Keratinocyte (primary cell): ENCODE data around the gene DUSP5. TPM values are rescaled to one million over a fixed set of nuclear protein-coding genes. Genes with fewer than 3 reads are reported as not detected.

Experiments used
- DNase-seq: peaks from one replicate; pipeline ENCODE4 v3.0.0-alpha.2; 2011; ENCODE audit warnings: low read depth, missing footprints, low spot score
- FAIRE-seq: peaks from 2 replicates; lab custom pipeline; 2011; peaks lifted over from hg19 to GRCh38; lab: Jason Lieb, UNC
- H2AFZ ChIP-seq: 2 replicates; pipeline ENCODE4 v1.6.0; 2012; ENCODE audit warnings: low read length, control low read depth, inconsistent platforms; ENCODE audit not compliant: control insufficient read depth
- H3K27ac ChIP-seq: 2 replicates; pipeline ENCODE4 v1.5.1; 2011; ENCODE audit warnings: low read length; ENCODE audit not compliant: control insufficient read depth, insufficient read depth
- H3K27me3 ChIP-seq: 3 replicates; pipeline ENCODE4 v1.6.0; 2011; ENCODE audit warnings: low read length; ENCODE audit not compliant: control insufficient read depth, insufficient read depth; ENCODE audit errors: extremely low read depth
- H3K36me3 ChIP-seq, 2 experiments: 2 replicates in 1 of 2; 3 replicates in 1 of 2; pipeline ENCODE4 v1.5.1; 2011; ENCODE audit warnings: low read length in 2 of 2, mild to moderate bottlenecking in 1 of 2; ENCODE audit not compliant: control insufficient read depth in 2 of 2, insufficient read depth in 2 of 2; ENCODE audit errors: extremely low read depth in 1 of 2
- H3K4me1 ChIP-seq: 3 replicates; pipeline ENCODE4 v1.5.1; 2011; ENCODE audit warnings: low read length; ENCODE audit not compliant: control insufficient read depth, insufficient read depth; ENCODE audit errors: extremely low read depth
- H3K4me2 ChIP-seq: 3 replicates; pipeline ENCODE4 v1.6.0; 2011; ENCODE audit warnings: low read depth, low read length; ENCODE audit not compliant: control insufficient read depth, insufficient read depth; ENCODE audit errors: extremely low read depth
- H3K4me3 ChIP-seq, 3 experiments: fragments of 200-600 bp in 1 of 3; sonication (generic) in 1 of 3; 2 replicates in 2 of 3; 3 replicates in 1 of 3; pipeline ENCODE4 v1.5.1; 2011 to 2016; ENCODE audit warnings: low read length in 3 of 3, mild to moderate bottlenecking in 3 of 3, control low read depth in 2 of 3, inconsistent platforms in 1 of 3, low read depth in 1 of 3, mixed read lengths in 1 of 3, mixed run types in 1 of 3, moderate library complexity in 1 of 3; ENCODE audit not compliant: control insufficient read depth in 2 of 3, insufficient read depth in 2 of 3; ENCODE audit errors: extremely low read depth in 1 of 3
- H3K79me2 ChIP-seq: 2 replicates; pipeline ENCODE4 v1.6.0; 2012; ENCODE audit warnings: low read length; ENCODE audit not compliant: control insufficient read depth, insufficient read depth
- H3K9ac ChIP-seq: 3 replicates; pipeline ENCODE4 v1.6.0; 2011; ENCODE audit warnings: low read length; ENCODE audit not compliant: control insufficient read depth, insufficient read depth; ENCODE audit errors: extremely low read depth
- H3K9me1 ChIP-seq: 3 replicates; pipeline ENCODE4 v1.6.0; 2011; ENCODE audit warnings: low read length; ENCODE audit not compliant: control insufficient read depth, insufficient read depth; ENCODE audit errors: extremely low read depth
- H3K9me3 ChIP-seq: 2 replicates; pipeline ENCODE4 v1.5.1; 2012; ENCODE audit warnings: low read depth, low read length; ENCODE audit not compliant: control insufficient read depth
- H4K20me1 ChIP-seq: 3 replicates; pipeline ENCODE4 v1.6.0; 2011; ENCODE audit warnings: low read length; ENCODE audit not compliant: control insufficient read depth, insufficient read depth; ENCODE audit errors: extremely low read depth
- EZH2 ChIP-seq: IDR thresholded peaks from one replicate; pipeline ENCODE4 v1.6.1; 2012; ENCODE audit warnings: inconsistent platforms, mild to moderate bottlenecking, low read length, moderate library complexity
- dilution Hi-C: fragments of 300-500 bp; cut with MboI; formaldehyde crosslinking; loops from one replicate; pipeline ENCODE4 v1.7.0; 2020; ENCODE audit warnings: low sequenced_read_pairs; ENCODE audit not compliant: extremely low pct_ligation_motif_present
- polyA plus RNA-seq, 5 experiments: library from polyadenylated mRNA; depleted of rRNA in 3 of 5; stranded (reverse) in 3 of 5; stranded (forward) in 1 of 5; unstranded in 1 of 5; fragments of >200 nt; gene quantifications; 1 replicate in 1 of 5; 2 replicates in 3 of 5; 3 replicates in 1 of 5; pipeline versions ENCODE4 v1.2.1 to v1.2.3, GENCODE V29; 2011 to 2012; ENCODE audit warnings: missing spikeins in 2 of 5, low read depth in 1 of 5, low replicate concordance in 1 of 5
- TF ChIP-seq, protein P1 (sequence below), 3 experiments: IDR thresholded peaks in 1 of 3; conservative IDR thresholded peaks in 1 of 3; optimal IDR thresholded peaks in 1 of 3; 2 replicates in 2 of 3; 3 replicates in 1 of 3; pipeline versions ENCODE3 to v1.5.1; 2011; ENCODE audit warnings: low read length in 3 of 3, mild to moderate bottlenecking in 3 of 3, moderate library complexity in 2 of 3, control low read depth in 1 of 3, inconsistent platforms in 1 of 3; ENCODE audit not compliant: insufficient read depth in 2 of 3; ENCODE audit errors: extremely low read depth in 1 of 3

The DUSP5 gene
- polyA plus RNA-seq, 1 donor (not counting 4 experiments of a cell fraction or from before 2014, with no cell fraction given), result 49.6 TPM

GRCh38 chr10:110471566-110472139, 26.1 kb upstream of the DUSP5 start:
- no peaks in the 10 kb centered on the region for H3K36me3 ChIP-seq
- H3K27ac ChIP-seq, result no peak overlapping the region
- FAIRE-seq, result no peak
- no peak overlapping the region for H3K4me2 ChIP-seq
- H3K9me1 ChIP-seq, result no peaks in the 10 kb centered on the region
- TF ChIP-seq EZH2, result no peak
- TF ChIP-seq, protein P1, sequence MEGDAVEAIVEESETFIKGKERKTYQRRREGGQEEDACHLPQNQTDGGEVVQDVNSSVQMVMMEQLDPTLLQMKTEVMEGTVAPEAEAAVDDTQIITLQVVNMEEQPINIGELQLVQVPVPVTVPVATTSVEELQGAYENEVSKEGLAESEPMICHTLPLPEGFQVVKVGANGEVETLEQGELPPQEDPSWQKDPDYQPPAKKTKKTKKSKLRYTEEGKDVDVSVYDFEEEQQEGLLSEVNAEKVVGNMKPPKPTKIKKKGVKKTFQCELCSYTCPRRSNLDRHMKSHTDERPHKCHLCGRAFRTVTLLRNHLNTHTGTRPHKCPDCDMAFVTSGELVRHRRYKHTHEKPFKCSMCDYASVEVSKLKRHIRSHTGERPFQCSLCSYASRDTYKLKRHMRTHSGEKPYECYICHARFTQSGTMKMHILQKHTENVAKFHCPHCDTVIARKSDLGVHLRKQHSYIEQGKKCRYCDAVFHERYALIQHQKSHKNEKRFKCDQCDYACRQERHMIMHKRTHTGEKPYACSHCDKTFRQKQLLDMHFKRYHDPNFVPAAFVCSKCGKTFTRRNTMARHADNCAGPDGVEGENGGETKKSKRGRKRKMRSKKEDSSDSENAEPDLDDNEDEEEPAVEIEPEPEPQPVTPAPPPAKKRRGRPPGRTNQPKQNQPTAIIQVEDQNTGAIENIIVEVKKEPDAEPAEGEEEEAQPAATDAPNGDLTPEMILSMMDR (optimal IDR thresholded peaks at IDR 0.05 in 1 of 3, IDR thresholded peaks at IDR 0.05 in 1 of 3, conservative IDR thresholded peaks at IDR 0.05 in 1 of 3; ENCODE audit: extremely low read depth in 1 of 3, insufficient read depth in 2 of 3, low read length in 3 of 3), result no peak
- no peak overlapping the region for H2AFZ ChIP-seq
- no peaks in the 10 kb centered on the region for H3K79me2 ChIP-seq
- H3K4me1 ChIP-seq, result peaks cover 10% of the 10 kb centered on the region
- no peak overlapping the region for H3K4me3 ChIP-seq
- dilution Hi-C loops, result no loop called here
- no peaks in the 10 kb centered on the region for H3K9me3 ChIP-seq
- H4K20me1 ChIP-seq, result no peaks in the 10 kb centered on the region
- H3K27me3 ChIP-seq, result no peaks in the 10 kb centered on the region
- no peak for DNase-seq
- H3K9ac ChIP-seq, result no peak overlapping the region

GRCh38 chr10:110474017-110474416, 23.7 kb upstream of the DUSP5 start:
- Histone ChIP-seq H3K4me1 (peaks cover 10% of the 10 kb centered on the region), H3K9me1 (no peaks in the 10 kb centered on the region), H2AFZ (peak overlapping the region; percentile 51), H3K9ac (no peak overlapping the region), H3K79me2 (no peaks in the 10 kb centered on the region), H3K27me3 (no peaks in the 10 kb centered on the region), H3K36me3 (no peaks in the 10 kb centered on the region), H3K27ac (no peak overlapping the region), H3K9me3 (no peaks in the 10 kb centered on the region), H4K20me1 (no peaks in the 10 kb centered on the region), H3K4me2 (peak overlapping the region; percentile 42), H3K4me3 (no peak overlapping the region)
- TF ChIP-seq, protein P1 (optimal IDR thresholded peaks at IDR 0.05 in 1 of 3, IDR thresholded peaks at IDR 0.05 in 1 of 3, conservative IDR thresholded peaks at IDR 0.05 in 1 of 3; ENCODE audit: extremely low read depth in 1 of 3, insufficient read depth in 2 of 3, low read length in 3 of 3), result no peak
- TF ChIP-seq EZH2, result no peak
- dilution Hi-C loops, result no loop called here
- no peak for DNase-seq
- FAIRE-seq, result peak; percentile 78
